GM21529 (cell line): ENCODE data around the gene ST6GAL1.
"Not testable (repeated sequence)": the region's sequence is repeated elsewhere in the genome, so short reads cannot be mapped to it uniquely, and the experiment has no call there.

Source experiments
- ATAC-seq: cut with Tn5 transposase; IDR thresholded peaks from one replicate; pipeline ENCODE4 v1.9.1; 2021; ENCODE audit not compliant: unreplicated experiment

Gene ST6GAL1

DNA sequence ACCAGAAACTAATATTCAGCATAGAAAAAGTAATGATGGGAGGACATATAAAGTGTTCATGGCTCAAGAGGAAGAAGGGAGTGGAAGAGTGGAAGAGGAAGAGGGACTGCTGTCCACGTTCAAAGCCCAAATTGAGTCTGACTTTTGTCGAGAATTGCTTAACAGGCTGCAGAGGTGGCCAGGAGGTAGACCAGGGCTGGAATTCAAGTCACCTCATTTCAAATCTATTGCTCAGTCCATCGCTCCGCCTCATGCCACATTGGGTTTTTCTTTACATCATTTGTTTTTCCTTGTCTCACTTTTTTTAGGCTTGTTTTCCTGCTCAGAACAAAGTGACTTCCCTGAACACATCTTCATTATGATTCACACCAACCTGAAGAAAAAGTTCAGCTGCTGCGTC, 112.0 kb downstream of the ST6GAL1 start:
- ATAC-seq: no peak

DNA sequence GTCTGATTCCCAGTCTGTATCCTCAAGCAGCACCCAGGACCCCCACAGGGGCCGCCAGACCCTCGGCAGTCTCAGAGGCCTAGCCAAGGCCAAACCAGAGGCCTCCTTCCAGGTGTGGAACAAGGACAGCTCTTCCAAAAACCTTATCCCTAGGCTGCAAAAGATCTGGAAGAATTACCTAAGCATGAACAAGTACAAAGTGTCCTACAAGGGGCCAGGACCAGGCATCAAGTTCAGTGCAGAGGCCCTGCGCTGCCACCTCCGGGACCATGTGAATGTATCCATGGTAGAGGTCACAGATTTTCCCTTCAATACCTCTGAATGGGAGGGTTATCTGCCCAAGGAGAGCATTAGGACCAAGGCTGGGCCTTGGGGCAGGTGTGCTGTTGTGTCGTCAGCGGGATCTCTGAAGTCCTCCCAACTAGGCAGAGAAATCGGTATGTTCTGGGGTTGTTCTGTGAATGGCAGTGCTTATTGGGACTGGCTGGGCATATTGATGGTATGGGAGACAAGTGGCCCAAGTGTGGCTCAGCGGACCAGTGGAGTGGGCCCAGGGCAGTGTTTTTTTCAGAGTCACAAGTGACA, 112.6 kb downstream of the ST6GAL1 start:
- ATAC-seq: no peak

DNA sequence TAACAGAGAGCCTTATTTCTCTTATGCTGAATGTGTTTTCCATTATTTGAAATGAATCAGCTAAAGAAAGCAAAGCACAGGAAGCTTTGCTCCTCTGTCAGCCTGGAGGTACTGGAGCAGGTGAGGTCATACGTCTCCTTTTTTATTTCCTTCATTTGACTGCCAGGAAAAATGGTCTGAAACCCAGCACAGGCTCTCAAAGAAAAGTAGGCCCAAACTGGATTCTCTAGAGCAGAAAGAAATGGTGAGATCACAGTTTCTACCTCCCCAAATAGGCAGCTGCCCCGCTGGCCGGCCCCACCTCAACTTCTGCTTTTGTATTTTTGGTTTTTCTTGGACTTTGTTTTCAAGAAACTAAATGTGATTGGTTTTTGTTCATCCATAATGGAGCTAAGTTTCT, 113.9 kb downstream of the ST6GAL1 start:
- ATAC-seq: peak; percentile 79

DNA sequence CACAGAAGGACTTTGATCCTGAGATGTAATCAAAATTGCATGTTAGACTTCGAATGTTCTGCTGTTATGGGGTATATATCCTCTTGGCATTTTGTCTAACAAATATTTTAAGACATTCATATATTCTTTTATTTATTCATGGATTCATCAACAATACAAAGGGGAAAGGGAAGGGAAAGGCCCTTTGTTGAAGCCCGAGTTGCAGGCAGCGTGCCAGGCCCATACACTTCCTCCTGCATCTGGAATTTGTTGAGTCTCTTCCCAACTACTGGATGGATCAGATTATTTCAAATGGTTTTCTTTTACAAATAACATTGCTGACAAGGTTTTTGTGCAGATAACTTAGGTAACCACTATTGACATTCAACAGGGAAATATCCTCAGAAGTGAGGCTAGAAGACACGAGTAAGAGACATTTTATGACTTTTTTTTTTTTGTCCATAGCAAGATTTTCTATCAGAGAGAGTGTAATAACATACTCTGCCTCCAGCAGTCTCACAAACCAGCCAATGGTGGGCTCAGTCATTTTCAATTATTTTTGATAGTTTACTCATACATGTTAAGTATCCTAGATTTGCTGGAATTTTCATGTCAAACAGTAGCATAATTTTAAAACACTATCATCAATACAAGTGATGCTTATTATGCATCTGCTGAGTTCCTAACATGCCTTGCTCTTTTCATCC, 114.7 kb downstream of the ST6GAL1 start:
- no peak for ATAC-seq

DNA sequence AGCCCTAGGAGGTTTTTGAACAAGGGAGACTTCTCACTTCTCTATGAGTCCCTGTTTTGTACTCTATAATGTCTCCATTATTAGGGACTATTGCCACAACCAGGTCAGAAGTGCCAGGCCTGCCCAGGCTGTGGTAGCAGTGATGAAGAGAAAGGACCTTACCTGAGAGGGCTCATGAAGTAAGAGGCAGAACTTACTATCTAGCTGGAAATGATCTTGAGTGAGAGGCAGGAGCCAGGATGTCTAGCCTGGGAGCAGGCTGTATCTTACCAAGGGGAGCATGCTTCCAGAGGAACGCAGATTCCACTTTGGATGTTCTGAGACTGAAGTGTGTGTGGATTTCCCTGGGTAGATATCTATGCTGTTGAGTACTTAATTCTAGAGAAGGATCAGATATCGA, 115.7 kb downstream of the ST6GAL1 start:
- no peak for ATAC-seq

DNA sequence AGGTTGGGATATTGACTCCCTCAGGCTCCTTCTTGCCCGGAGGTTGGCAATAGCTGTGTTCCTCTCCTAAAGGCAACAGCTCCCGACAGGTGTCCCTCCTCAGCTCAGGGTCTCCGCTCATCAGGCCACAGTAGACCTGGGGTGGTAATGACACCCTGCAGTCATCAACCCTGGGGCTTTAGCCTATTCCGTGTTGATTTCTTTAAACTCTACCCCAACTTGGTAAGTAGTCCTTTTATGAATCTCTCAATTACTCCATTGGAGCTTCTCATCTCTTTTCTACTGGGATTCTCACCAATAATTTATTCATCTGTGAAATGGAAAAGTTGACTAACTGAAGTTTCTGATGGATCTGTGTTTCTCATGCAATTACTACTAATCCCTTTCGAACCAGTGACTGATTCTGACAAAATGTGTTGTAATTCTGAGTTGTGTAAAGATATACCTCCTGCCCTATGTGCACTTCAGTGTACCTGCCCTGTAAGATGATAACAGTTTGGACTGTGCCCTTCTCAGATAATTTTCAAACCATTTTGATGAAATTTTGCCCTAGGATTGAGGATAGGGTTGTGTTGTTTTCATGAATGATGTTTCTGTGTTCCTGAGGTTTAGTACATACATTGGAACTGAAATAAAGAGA, 119.3 kb downstream of the ST6GAL1 start:
- ATAC-seq: no peak

DNA sequence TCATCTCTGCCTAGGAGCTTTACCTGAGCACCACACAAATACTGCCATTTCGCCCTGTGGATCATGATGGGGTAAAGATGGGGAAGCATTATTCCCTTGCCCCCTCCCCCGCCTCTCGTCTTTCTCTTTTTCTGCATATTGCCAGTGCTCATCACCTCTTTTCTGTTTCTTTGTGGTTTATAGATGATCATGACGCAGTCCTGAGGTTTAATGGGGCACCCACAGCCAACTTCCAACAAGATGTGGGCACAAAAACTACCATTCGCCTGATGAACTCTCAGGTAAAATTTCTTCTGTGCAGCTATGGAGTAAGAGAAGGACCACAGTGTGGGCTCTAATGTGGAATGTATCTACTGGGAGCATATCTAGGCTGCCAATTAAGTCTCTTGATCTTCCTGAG, 120.7 kb downstream of the ST6GAL1 start:
- ATAC-seq: no peak

DNA sequence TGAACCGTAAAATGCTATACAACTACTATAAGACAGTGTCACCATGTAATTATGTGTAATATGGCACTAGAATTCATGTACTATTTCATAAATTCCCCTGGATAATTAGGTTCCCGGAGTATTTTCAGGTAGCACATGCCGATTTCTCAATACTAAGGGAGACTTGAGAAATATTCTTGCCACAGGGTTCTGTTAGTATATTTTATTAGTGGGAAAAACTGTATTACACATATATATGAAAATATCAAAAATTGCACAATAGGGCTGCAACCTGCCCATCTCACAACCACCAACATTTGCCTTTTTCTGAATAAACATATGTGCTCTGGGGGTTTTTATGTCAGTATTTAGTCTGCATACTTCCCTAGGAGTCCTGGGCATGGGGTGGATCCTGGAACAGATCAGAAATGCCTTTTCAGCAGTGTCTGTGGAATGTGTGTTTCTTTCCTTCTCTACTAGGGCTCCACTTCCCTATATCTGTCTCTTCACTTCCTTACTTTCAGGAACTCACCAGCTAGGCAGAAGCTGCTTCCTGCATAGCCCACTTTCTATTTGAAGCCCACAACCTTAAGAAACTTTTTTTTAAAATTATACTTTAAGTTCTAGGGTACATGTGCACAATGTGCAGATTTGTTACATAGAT, 121.5 kb downstream of the ST6GAL1 start:
- no peak for ATAC-seq

DNA sequence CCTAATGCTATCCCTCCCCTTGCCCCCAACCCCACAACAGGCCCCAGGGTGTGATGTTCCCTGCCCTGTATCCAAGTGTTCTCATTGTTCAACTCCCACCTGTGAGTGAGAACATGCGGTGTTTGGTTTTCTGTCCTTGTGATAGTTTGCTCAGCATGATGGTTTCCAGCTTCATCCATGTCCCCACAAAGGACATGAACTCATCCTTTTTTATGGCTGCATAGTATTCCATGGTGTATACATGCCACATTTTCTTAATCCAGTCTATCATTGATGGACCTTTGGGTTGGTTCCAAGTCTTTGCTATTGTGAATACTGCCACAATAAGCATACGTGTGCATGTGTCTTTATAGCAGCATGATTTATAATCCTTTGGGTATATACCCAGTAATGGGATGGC, 122.1 kb downstream of the ST6GAL1 start:
- not testable (repeated sequence) for ATAC-seq

DNA sequence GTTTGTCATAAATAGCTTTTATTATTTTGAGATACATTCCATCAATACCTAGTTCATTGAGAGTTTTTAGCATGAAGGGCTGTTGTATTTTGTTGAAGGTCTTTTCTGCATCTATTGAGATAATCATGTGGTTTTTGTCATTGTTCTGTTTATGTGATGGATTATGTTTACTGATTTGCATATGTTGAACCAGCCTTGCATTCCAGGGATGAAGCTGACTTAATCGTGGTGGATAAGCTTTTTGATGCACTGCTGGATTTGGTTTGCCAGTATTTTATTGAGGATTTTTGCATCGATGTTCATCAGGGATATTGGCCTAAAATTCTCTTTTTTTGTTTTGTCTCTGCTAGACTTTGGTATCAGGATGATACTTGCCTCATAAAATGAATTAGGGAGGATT, 124.1 kb downstream of the ST6GAL1 start:
- ATAC-seq: not testable (repeated sequence)

DNA sequence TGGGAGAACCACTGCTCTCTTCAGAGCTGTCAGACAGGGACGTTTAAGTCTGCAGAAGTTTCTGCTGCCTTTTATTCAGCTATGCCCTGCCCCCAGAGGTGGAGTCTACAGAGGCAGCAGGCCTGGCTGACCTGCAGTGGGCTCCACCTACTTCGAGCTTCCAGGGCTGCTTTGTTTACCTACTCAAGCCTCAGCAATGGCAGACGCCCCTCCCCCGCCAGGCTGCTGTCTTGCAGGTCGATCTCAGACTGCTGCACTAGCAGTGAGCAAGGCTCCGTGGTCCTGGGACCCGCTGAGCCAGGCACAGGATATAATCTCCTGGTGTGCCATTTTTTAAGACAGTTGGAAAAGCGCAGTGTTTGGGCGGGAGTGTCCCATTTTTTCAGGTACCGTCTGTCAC, 127.5 kb downstream of the ST6GAL1 start:
- not testable (repeated sequence) for ATAC-seq

DNA sequence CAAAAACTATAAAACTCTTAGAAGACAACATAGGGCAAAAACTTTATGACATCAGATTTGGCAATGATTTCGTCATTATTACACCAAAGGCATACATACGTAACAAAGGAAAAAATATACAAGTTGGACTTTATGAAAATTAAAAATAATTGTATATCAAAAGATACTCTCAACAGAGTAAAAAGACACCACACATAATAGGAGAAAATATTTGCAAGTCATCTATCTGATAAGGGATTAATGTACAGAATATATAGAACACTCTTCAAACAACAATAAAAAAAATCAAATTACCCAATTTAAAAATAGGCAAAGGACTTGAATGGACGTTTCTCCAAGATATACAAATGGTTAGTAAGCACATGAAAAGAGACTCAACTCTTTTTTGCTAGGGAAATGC, 131.4 kb downstream of the ST6GAL1 start:
- ATAC-seq: no peak

DNA sequence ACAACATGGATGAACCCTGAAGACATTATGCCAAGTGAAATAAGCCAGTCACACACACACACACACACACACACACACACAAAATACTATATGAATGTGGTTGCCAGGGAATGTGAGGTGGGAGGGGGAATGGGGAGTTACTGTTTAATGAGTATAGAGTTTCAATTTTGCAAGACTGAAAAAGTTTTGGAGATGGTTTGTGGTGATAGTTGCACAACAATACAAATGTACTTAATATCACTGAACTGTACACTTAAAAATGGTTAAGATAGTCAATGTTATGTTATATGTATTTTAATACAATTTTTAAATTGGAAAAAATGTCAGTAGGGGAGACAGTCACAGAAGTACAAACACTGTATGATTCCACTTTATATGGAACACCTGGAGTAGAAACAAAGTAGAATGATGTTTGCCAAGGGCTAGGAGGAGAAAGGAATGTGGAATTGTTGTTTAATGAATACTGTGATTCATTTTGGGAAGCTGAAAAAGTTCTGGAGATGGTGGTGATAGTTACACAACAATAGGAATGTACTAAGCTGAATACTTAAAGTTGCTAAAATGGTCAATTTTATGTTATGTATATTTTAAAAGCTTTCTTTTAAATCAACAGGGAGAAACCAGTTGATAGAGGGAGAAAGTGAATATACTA, 132.3 kb downstream of the ST6GAL1 start:
- ATAC-seq: no peak

DNA sequence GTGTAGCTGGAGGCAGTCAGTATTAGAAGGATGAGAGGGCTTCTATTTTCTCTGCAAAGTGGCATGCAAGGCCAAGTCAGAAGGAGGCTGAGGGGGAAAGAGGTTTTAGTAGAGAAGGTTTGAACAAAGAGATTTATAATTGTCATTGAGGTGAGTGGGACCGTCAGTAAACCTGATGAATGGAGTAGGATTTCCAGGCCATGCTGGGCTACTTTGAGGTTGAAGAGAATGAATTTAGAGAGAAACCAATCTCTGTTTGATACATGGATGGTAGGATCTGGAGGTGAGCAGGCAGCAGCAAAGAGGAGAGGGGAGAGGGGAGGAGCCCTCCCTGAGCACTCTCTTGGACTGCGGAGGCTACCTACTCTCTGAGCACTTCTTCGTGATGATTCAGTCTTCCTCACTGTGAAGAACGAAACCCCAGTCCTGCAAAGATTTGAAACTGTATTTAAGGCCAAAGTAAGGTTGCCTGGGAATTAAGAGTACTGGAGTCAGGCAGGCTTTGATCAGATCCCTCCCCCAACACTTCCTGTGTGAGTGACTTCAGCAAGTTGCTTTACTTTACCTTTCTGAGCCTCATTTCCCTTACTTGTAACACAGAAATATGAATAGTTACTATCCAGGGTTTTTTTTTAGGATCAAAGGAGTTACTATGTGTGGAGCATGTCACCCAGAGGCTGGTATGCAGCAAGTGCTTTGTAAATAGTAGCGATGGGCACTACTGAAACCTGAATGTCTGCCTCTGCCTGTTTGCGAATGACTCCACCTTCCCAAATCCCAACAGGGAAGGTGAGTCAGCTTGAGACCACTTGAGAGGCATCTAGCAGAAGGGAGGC, 133.2 kb downstream of the ST6GAL1 start:
- ATAC-seq: no peak

DNA sequence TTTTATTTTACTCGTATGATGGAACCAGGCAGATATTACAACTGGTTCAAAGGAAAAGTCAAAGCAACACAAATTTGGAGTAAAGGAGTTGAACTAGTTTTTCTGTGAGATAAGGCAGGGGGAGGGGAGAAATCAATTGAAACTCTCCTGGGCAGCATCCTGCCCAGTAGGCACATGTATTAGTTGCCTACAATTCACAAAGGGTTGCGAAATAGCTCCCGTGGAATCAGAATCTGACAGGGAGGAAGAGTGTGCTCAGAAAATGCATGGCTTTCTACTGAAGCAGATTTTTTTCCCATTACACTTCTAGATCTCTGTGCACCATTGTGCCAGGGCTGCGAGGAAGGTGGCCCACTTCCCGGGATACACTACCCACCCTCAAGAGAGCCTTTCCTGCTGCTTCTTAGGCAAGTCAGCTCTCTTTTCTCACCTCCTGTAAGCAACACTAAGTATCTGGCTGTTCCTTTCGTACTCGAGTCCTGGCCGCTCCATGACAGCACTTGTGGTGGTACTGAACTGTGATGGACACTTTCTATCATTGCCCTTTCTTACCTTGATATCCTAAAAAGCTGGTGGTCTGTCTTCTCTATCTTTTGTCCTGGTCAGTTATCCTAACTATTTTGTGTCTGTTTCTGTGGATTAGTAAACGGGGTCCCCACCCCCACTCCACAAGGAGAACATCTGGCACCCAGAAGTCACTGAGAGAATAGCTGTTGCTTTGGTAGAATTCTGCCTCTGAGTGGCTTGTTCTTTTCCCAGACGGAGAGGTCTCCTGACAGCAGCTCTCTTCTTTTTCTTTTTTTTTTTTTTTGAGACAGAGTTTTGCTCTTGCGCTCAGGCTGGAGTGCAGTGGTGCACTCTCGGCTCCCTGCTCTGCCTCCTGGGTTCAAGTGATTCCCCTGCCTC, 134.1 kb downstream of the ST6GAL1 start:
- peak; percentile 8 for ATAC-seq

DNA sequence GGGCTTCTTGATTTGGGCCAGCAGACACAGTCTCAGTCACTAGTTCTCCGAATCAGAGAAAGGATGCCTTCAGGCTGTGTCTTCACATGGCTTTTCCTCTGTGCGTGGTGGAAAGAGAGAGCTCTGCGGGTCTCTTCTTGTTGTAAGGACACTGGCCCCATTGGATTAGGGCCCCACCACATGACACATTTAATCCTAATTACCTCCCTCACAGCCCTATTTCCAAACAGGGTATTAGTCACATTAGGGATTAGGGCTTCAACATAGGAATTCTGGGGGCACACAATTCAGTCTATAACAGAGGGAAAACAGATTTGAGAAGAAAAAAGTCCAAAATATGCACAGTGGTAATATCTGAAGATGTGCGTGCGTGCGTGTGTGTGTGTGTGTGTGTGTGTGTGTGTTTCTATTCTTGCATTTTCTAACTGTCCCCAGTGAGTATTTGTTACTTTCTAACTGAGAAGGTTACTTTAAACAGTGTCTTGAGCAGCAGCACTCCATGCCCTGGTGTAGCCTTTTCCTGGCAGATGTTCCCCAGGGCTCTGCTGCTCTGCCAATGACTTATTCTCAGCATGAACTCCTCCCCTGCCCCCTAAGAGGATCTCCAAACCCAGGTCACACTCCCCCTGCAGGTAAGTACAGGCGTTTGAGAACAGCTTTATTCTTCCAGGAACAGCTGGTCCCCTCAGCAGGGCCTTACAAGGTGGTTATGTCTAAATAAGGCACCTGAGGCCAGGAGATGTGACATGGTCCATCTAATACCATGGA, 136.1 kb downstream of the ST6GAL1 start:
- peak; percentile 25 for ATAC-seq

DNA sequence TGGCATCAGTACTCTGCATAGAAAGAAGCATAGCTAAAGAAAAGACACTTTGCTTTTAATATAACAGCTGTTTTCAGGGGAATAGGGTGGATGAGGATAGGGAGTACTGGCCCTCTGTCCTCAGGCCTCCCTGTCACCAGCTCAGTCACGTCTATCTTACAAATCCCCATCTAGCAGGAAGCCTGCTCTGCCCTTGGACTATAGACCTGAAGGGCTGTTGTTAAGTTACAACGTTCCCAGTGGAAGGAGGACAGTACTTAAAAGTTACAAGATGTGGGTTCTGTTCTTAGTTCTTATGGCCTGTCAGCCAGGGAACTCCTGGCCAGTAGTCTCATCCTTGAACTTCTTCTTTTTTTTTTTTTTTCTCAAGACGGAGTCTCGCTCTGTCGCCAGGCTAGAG, 138.5 kb downstream of the ST6GAL1 start:
- ATAC-seq: no peak

DNA sequence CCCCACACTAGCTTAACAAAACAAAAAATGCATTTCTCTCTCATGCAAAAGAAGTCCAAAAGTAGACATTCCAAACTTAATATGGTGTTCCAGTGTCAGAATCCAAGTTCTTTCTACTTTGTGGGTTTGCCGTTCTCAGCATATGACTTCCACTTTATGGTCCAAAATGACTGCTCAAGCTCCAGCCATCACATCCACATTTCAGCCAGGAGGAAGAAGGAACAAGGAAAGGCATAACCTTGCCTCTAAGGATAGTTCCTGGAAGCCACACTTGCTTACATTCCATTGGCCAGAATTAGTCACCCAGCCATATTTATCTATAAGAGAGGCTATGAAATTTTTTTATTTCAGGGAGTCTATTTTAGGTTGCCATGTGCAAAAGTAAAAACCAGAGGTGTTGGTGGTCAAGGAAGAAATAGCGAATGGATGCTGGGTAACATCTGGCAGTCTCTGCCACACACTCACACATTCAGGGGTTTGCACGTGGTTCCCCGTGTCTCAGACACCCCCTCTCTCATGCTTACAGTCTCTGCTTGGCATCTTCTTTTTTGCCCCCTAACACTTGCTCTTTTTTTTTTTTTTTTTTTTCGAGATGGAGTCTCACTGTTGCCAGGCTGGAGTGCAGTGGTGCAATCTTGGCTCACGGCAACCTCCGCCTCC, 139.7 kb downstream of the ST6GAL1 start:
- no peak for ATAC-seq
